ENCODE measurements around the gene SMIM28.

SMIM28 gene

DNA sequence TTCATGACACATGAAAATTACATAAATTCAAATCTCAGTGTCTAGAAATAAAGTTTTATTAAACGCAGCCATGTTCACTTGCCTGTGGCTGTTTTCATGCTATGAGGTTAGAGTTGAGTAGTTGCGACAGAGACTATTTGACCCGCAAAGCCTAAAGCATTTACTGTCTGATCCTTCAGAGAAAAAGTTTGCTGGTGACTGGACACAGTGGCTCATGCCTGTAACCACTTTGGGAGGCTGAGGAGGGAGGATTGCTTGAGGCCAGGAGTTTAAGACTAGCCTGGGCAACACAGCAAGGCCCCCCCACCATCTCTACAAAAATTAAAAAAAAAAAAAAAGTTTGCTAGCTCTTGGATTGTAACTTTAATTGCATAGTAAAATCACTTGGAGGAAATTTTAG is 9.2 kb downstream of the SMIM28 start:
- peak overlapping the region; percentile 85 for H3K27ac ChIP-seq
- no peak for TF ChIP-seq ZFX (IDR thresholded peaks at IDR 0.05)
- TF ChIP-seq, protein P1, sequence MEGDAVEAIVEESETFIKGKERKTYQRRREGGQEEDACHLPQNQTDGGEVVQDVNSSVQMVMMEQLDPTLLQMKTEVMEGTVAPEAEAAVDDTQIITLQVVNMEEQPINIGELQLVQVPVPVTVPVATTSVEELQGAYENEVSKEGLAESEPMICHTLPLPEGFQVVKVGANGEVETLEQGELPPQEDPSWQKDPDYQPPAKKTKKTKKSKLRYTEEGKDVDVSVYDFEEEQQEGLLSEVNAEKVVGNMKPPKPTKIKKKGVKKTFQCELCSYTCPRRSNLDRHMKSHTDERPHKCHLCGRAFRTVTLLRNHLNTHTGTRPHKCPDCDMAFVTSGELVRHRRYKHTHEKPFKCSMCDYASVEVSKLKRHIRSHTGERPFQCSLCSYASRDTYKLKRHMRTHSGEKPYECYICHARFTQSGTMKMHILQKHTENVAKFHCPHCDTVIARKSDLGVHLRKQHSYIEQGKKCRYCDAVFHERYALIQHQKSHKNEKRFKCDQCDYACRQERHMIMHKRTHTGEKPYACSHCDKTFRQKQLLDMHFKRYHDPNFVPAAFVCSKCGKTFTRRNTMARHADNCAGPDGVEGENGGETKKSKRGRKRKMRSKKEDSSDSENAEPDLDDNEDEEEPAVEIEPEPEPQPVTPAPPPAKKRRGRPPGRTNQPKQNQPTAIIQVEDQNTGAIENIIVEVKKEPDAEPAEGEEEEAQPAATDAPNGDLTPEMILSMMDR (conservative IDR thresholded peaks at IDR 0.05): no peak

DNA sequence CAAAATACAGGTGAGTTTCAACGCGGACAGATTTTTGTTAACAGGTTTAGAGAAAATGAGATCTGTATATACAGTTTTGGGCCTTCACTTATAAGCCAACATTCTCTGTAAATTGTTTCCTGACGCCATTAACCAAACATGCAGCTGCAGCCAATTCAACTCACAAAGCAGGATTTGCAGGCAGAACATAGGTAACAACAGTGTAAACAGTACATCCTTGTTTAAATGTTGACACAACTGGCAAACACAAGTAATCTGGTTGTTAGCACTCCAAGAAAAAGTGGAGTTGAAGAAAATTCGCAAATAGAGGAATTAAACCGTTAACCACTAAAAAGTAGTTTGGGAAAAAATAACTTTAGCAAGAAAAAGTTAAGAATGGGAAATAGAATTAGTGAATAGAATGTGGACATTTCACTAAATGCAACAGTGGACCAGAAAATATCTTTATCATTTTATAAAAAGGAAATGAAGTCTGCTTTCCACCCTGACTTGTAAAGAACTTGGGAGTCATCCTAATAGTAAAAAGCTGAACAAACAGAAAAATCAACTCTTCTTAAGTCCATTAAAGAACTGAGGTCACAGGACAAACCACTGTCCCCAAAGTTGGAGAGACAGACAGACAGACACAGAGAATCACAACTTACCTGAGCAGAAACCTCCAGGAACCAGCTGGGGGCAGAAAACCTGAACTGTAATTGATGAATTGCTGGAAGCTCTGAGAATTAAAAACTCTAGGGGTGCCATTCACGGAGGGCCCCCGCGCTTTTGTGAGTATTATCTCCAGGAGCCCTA is 10.1 kb downstream of the SMIM28 start:
- H3K27ac ChIP-seq: peak overlapping the region; percentile 94
- TF ChIP-seq, protein P1 (conservative IDR thresholded peaks at IDR 0.05): peak; percentile 31
- TF ChIP-seq ZFX (IDR thresholded peaks at IDR 0.05): no peak

DNA sequence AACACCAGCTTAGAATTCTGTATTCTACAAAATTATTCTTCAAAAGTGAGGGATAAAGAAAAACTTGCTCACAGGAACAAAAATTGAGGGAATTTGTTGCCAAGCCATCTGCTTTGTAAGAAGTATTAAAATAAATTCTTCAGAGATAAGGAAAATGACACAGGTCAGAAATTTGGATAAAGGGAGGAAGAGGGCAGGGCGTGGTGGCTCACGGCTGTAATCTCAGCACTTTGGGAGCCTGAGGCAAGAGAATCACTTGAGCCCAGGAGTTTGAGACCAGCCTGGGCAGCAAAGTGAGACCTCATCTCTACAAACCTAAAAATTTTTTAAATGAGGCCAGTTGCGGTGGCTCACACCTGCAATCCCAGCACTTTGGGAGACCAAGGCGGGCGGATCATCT is 11.8 kb downstream of the SMIM28 start:
- TF ChIP-seq ZFX (IDR thresholded peaks at IDR 0.05): no peak
- TF ChIP-seq, protein P1 (conservative IDR thresholded peaks at IDR 0.05): no peak
- peak overlapping the region; percentile 24; the same call in 1 of the 2 replicates for H3K27ac ChIP-seq

GRCh38 chr6:138393871-138394783 is 16.4 kb downstream of the SMIM28 start:
- no peak overlapping the region for H3K27ac ChIP-seq
- TF ChIP-seq ZFX (IDR thresholded peaks at IDR 0.05): no peak
- TF ChIP-seq, protein P1 (conservative IDR thresholded peaks at IDR 0.05): no peak

- no peak overlapping the region for H3K27ac ChIP-seq
- no peak for TF ChIP-seq ZFX (IDR thresholded peaks at IDR 0.05)
- TF ChIP-seq, protein P1 (conservative IDR thresholded peaks at IDR 0.05): no peak
Observed at GRCh38 chr6:138396709-138397108, 19.0 kb downstream of the SMIM28 start.

DNA sequence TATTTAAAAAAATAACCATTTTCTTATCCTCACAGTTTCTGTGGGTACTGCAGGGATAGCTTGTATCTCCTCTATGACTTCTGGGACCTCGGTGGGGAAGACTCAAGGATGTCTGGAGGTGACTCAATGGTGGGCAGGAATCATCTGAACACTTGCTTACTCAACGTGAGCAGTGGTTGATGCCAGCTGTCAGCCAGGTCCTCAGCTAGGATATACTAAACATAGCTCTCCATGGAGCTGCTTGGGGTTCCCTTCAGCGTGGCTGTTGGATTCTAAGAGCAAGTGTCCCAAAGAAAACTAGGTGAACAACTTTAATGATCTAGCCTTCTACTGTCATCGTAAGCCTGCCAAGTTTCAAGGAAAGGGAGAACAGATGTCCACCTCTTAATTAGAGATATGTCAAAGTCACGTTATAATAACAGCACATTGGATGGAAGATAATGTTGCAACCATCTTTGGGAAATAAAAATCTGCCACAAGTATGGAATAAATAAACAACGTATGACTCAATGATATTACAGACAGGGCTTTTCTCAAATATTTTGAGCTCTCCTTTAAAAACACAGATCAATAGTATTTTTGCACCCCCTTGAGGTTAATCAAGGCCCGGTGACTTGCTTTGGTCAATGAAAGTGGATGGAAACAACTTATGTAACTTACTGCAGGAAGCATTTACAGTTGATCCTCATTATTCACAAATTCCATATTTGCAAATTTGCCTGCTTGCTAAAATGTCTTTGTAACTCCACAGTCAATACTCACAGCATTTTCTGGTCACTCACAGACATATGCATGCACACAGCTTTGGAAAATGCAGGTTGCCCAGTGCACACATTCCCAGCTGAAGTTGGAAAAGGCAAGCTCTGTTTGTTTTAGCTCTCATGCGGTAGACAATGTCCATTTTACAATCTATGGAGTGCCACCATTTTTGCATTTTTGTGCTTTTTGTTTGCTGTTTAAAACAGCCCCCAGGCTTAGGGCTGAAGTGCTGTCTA is 19.7 kb downstream of the SMIM28 start:
- H3K27ac ChIP-seq: no peak overlapping the region; the same call in 1 of the 2 replicates
- no peak for TF ChIP-seq ZFX (IDR thresholded peaks at IDR 0.05)
- TF ChIP-seq, protein P1 (conservative IDR thresholded peaks at IDR 0.05): no peak
